RWPE2 (cell line): ENCODE measurements around the gene SMOC1.

Source experiments
- ATAC-seq: fragments of 200-7000 bp; cut with Tn5 transposase; 3 replicates; pipeline ENCODE4 v1.9.1; 2021; ENCODE audit warnings: low read depth
- DNase-seq: peaks from one replicate; pipeline ENCODE4 v3.0.0-alpha.2; 2020; ENCODE audit warnings: low spot score
- H3K27ac ChIP-seq: fragments of 450-650 bp; 2 replicates; pipeline ENCODE4 v1.5.1; 2017; ENCODE audit warnings: mild to moderate bottlenecking; ENCODE audit not compliant: poor library complexity, severe bottlenecking
- H3K27me3 ChIP-seq: fragments of 250-450 bp; sonication (Bioruptor Pico); 2 replicates; pipeline ENCODE4 v1.5.1; 2021; ENCODE audit warnings: mild to moderate bottlenecking, moderate library complexity; ENCODE audit not compliant: insufficient read depth, poor library complexity, severe bottlenecking
- H3K36me3 ChIP-seq: fragments of 250-450 bp; sonication (Bioruptor Pico); 2 replicates; pipeline ENCODE4 v1.5.1; 2020; ENCODE audit warnings: low read depth, mild to moderate bottlenecking, moderate library complexity
- H3K4me1 ChIP-seq: fragments of 250-450 bp; sonication (Bioruptor Pico); 2 replicates; pipeline ENCODE4 v1.5.1; 2021; ENCODE audit warnings: mild to moderate bottlenecking, moderate library complexity; ENCODE audit not compliant: insufficient read depth, poor library complexity, severe bottlenecking
- H3K4me3 ChIP-seq: fragments of 250-450 bp; sonication (Bioruptor Pico); 2 replicates; pipeline ENCODE4 v1.5.1; 2021; ENCODE audit warnings: mild to moderate bottlenecking, moderate library complexity; ENCODE audit not compliant: severe bottlenecking
- H3K9me3 ChIP-seq: fragments of 250-450 bp; sonication (Bioruptor Pico); 2 replicates; pipeline ENCODE4 v1.5.1; 2021; ENCODE audit warnings: mild to moderate bottlenecking, moderate library complexity; ENCODE audit not compliant: severe bottlenecking
- CTCF ChIP-seq: fragments of 450-650 bp; IDR thresholded peaks from one replicate; pipeline ENCODE4 v1.5.1; 2017; ENCODE audit warnings: mild to moderate bottlenecking, moderate library complexity; ENCODE audit not compliant: poor library complexity, severe bottlenecking

The SMOC1 gene

GRCh38 chr14:70067810-70068209, 188.6 kb downstream of the SMOC1 start:
- no peak for ATAC-seq
- no peak for DNase-seq
- Histone ChIP-seq H3K4me3 (no peak overlapping the region), H3K36me3 (no peaks in the 10 kb centered on the region), H3K4me1 (no peaks in the 10 kb centered on the region), H3K27ac (no peak overlapping the region), H3K27me3 (no peaks in the 10 kb centered on the region), H3K9me3 (no peaks in the 10 kb centered on the region)
- no peak for TF ChIP-seq CTCF

GRCh38 chr14:70069186-70069585, 190.0 kb downstream of the SMOC1 start:
- no peak for DNase-seq
- Histone ChIP-seq H3K27me3 (no peaks in the 10 kb centered on the region), H3K27ac (no peak overlapping the region)

GRCh38 chr14:70073924-70074566, 194.8 kb downstream of the SMOC1 start:
- DNase-seq (peak; percentile 78), ATAC-seq (peak; percentile 93)
- H3K36me3 ChIP-seq, result no peaks in the 10 kb centered on the region
- H3K4me3 ChIP-seq, result no peak overlapping the region
- H3K9me3 ChIP-seq, result no peaks in the 10 kb centered on the region
- no peak overlapping the region for H3K27ac ChIP-seq
- H3K27me3 ChIP-seq, result no peaks in the 10 kb centered on the region
- TF ChIP-seq CTCF, result peak; percentile 97
- H3K4me1 ChIP-seq, result no peaks in the 10 kb centered on the region

More at GRCh38 chr14:70069186-70069585, 190.0 kb downstream of the SMOC1 start:
- no peak for TF ChIP-seq CTCF
- Histone ChIP-seq H3K9me3 (no peaks in the 10 kb centered on the region), H3K36me3 (no peaks in the 10 kb centered on the region), H3K4me1 (no peaks in the 10 kb centered on the region), H3K4me3 (no peak overlapping the region)
- ATAC-seq, result peak; percentile 59; the same call in 2 of the 3 replicates

GRCh38 chr14:70077005-70077404, 197.8 kb downstream of the SMOC1 start:
- H3K4me3 ChIP-seq, result no peak overlapping the region
- no peak overlapping the region for H3K27ac ChIP-seq
- no peaks in the 10 kb centered on the region for H3K4me1 ChIP-seq
- no peak for TF ChIP-seq CTCF
- no peaks in the 10 kb centered on the region for H3K27me3 ChIP-seq
- no peaks in the 10 kb centered on the region for H3K9me3 ChIP-seq
- DNase-seq, result no peak
- no peak for ATAC-seq
- no peaks in the 10 kb centered on the region for H3K36me3 ChIP-seq

- Histone ChIP-seq H3K4me1 (no peaks in the 10 kb centered on the region), H3K27me3 (peaks cover 6% of the 10 kb centered on the region), H3K36me3 (no peaks in the 10 kb centered on the region), H3K9me3 (no peaks in the 10 kb centered on the region), H3K4me3 (no peak overlapping the region), H3K27ac (no peak overlapping the region)
- no peak for TF ChIP-seq CTCF
- DNase-seq, result no peak
- ATAC-seq, result no peak
Measured at GRCh38 chr14:70077720-70078119, 198.5 kb downstream of the SMOC1 start.
